ENCODE data around the gene TUBB. TPM values are rescaled to one million over a fixed set of nuclear protein-coding genes. Genes with fewer than 3 reads are reported as not detected.

TUBB gene
- total RNA-seq, 1 experiment from 2014 or later = 742 TPM

DNA sequence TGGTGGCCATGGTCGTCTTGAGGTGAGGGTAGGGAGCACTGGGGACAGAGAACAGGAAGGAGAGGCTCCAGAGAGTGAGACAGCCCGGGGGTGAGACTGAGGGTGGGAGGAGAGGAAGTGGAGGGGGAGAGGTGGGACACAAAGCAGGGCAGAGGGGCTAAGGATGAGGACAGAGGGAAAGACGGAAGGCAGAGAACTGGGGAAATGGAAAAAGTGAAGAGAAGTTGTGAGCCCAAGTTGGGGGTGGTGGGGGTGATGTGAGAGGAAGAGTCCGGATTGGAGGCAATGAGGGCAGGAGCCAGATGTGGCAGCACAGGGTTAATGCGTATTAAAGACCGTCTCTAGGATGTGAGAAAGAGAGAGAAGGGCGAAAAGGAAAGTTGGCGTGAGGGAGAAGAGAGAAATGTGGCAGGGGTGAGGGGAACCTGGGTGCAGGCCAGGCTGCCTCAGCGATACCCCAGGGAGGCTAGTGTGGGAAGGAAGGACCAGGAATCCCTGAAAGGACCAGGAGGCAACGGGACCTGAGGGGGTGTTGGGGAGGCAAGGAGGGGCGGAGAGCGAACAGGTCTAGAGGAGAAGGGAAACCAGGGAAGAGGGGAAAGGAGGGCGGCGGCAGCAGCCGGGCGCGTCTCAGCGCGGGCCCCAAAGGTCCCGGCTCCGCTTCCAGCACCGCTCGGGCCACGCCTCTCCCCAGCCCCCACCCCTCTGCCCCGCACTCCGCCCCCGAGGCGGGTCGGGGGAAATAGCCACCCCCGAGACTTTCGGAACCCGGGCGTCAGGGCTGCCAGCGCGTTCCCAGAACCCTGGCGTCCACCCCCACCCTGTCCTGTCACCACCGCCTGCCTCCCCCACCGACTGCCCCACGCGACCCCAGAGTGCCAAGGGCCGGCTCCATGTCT lies 33.9 kb upstream of the TUBB start, which contains the start of gene PPP1R18:
TSS of gene PPP1R18 (minus strand) at position 637 of the 899 bp plus-strand sequence. CDS start at position 10, 627 bp downstream.
- Mint-ChIP-seq H3K36me3 (ENCODE audit: insufficient read depth, unreplicated experiment) (peaks cover 10% of the 10 kb centered on the region), H3K4me3 (ENCODE audit: unreplicated experiment) (peak within 1 kb of the TSS; percentile 82), H3K27me3 (ENCODE audit: insufficient read depth, unreplicated experiment) (no peaks in the 10 kb centered on the region), H3K4me1 (ENCODE audit: low read depth, unreplicated experiment) (peaks cover 36% of the 10 kb centered on the region), H3K27ac (ENCODE audit: unreplicated experiment) (peak within 1 kb of the TSS; percentile 68), H3K9me3 (ENCODE audit: unreplicated experiment) (no peaks in the 10 kb centered on the region)
- Histone ChIP-seq H3K36me3 (ENCODE audit: control insufficient read depth, insufficient read depth, low read length) (no peaks in the 10 kb centered on the region), H3K27me3 (replicated peaks; ENCODE audit: control insufficient read depth, insufficient read depth, low read length) (no peaks in the 10 kb centered on the region), H3K9me3 (no peaks in the 10 kb centered on the region), H3K4me1 (peaks cover 19% of the 10 kb centered on the region), H3K4me3 (ENCODE audit: low read depth, low read length) (peak within 1 kb of the TSS; percentile 78)
- peak in 1 of 2 experiments; percentile 55 for DNase-seq
- TF ChIP-seq, protein P1, sequence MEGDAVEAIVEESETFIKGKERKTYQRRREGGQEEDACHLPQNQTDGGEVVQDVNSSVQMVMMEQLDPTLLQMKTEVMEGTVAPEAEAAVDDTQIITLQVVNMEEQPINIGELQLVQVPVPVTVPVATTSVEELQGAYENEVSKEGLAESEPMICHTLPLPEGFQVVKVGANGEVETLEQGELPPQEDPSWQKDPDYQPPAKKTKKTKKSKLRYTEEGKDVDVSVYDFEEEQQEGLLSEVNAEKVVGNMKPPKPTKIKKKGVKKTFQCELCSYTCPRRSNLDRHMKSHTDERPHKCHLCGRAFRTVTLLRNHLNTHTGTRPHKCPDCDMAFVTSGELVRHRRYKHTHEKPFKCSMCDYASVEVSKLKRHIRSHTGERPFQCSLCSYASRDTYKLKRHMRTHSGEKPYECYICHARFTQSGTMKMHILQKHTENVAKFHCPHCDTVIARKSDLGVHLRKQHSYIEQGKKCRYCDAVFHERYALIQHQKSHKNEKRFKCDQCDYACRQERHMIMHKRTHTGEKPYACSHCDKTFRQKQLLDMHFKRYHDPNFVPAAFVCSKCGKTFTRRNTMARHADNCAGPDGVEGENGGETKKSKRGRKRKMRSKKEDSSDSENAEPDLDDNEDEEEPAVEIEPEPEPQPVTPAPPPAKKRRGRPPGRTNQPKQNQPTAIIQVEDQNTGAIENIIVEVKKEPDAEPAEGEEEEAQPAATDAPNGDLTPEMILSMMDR (IDR thresholded peaks at IDR 0.05; ENCODE audit: insufficient read depth in 1 of 2, low read depth in 1 of 2, low read length in 1 of 2, severe bottlenecking in 1 of 2, unreplicated experiment in 1 of 2) = no peak
- CTCF ChIA-PET = no interaction called here
- intact Hi-C loops (cut with micrococcal nuclease; ENCODE audit: unreplicated experiment) = no loop called here
- POLR2A ChIA-PET = no interaction called here
- no TSS peak for BruUV-seq (replicated peaks)

DNA sequence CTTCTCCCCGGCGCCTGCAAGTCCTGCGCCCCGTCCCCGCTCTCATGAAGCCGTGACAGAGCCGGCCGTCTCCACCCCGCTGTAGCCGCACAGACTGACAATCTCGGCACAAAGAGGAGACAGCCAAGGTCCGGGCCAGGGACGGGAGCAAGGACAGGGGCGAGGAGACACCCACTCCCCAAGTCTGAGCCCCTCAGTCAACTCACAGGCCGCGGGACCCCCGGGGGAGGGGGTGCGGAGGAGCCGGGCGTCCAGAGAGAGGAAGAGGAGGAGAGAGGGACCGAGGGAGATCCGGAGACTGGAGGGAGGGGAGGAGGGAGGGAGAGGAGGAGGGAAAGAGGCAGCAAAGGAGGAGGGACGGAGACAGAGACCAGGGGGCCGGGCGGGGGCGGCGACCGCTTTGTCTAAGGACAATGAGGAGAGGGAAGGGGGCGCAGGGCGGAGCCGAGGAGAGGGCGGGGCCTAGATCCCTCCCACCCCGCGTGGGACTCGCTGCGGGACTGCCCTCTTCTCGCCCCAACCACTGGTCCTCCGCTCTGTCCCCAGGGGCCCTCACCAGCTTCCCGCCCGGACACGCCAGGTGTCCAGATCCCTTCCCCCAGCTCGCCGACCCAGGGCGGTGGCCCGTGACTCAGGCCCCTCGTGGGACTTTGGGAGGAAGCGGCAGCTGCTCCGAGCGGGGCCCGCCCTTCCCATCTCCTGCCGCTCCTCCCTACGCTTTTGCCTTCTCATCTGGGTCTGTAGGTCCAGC lies 33.1 kb upstream of the TUBB start:
- peaks cover 24% of the 10 kb centered on the region for H3K4me1 ChIP-seq
- BruUV-seq (replicated peaks) = no TSS peak
- H3K4me1 Mint-ChIP-seq (ENCODE audit: low read depth, unreplicated experiment) = peaks cover 44% of the 10 kb centered on the region
- H3K4me3 Mint-ChIP-seq (ENCODE audit: unreplicated experiment) = peak overlapping the region; percentile 82
- CTCF ChIA-PET = interaction anchor here (0.6 to 1.9 kb wide), 4 partner anchors 8 to 89 kb away, joined by 3 to 7 read pairs (median 3); partner anchors contain the start of genes FLOT1 and MDC1
- H3K27me3 ChIP-seq (replicated peaks; ENCODE audit: control insufficient read depth, insufficient read depth, low read length) = no peaks in the 10 kb centered on the region
- peak overlapping the region; percentile 78 for H3K4me3 ChIP-seq (ENCODE audit: low read depth, low read length)
- peak overlapping the region; percentile 68 for H3K27ac Mint-ChIP-seq (ENCODE audit: unreplicated experiment)
- no peaks in the 10 kb centered on the region for H3K9me3 ChIP-seq
- POLR2A ChIA-PET = interaction anchor here (1.1 kb wide), 1 partner anchor 30 kb away, joined by 6 read pairs; the partner anchor contains the start of gene MDC1
- intact Hi-C loops (cut with micrococcal nuclease; ENCODE audit: unreplicated experiment) = no loop called here
- DNase-seq = peak; percentile 79 to 86
- H3K9me3 Mint-ChIP-seq (ENCODE audit: unreplicated experiment) = no peaks in the 10 kb centered on the region
- H3K36me3 Mint-ChIP-seq (ENCODE audit: insufficient read depth, unreplicated experiment) = peaks cover 10% of the 10 kb centered on the region
- H3K36me3 ChIP-seq (ENCODE audit: control insufficient read depth, insufficient read depth, low read length) = no peaks in the 10 kb centered on the region
- TF ChIP-seq, protein P1 (IDR thresholded peaks at IDR 0.05; ENCODE audit: insufficient read depth in 1 of 2, low read depth in 1 of 2, low read length in 1 of 2, severe bottlenecking in 1 of 2, unreplicated experiment in 1 of 2) = no peak
- H3K27me3 Mint-ChIP-seq (ENCODE audit: insufficient read depth, unreplicated experiment) = no peaks in the 10 kb centered on the region

Measured in Caco-2 (cell line).